Measurements from ENCODE around the gene CD7.

CD7 gene

DNA sequence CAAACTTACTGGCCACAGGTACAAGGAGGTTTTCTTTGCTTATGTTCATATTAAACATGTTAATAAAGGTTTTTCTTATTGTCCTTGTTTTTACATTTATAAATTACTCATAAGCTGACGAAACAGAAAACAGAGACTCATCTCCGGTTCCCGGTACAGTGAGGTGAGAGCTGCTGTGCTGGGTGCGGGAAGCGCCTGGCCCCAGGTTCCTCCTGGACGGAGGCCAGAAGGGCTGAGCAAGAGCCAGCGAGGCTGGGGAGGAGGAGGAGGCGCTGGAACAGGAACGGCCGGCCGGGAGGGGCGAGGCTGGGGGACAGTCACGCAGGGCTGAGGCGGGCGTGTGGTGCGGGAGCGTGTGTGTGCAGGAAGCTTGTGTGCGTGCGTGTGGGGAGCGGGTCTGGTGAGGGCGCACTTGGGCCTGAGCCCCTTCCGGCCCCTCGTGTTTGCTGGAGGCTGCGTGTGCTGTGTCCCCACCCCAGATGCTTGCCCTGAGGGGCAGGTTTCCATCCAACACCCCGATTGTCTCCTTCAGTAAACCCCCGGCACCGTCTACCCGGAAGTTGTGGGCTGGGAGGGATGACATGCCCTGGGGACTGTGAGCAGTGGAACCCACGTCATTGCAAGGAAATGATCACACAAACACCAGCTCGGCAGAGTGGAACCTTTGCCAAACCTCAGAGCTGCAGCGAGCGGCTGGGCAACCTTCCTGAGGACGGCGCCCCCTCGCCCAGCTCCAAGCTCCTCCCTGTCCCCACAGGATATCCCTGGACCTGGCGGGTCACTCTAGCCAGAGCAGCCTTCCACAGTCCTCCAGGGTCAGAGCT is 19.5 kb downstream of the CD7 start:
- peak; percentile 81 for DNase-seq

DNA sequence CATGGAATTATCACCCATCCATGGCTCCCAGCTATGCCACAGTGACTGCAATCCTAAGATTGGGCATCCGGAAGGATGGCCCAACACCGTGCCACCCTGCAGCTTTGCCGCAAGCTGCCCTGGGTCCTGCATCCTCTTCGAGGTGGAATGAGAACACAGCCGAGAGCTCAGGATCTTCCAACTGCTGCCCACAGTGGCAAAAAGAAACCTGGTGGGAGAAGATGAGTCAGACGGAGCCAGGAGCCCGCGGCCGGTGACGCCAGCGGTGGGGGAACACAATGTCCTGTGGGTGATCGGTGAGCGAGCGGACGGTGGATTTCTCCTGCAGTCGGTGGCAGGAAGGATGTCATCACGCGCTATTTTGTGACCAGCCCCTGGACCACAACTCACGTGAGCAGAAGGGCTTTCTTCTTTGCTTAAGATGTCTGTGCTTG is 20.1 kb downstream of the CD7 start:
- DNase-seq, result peak; percentile 70

- no peak for DNase-seq
Measured at GRCh38 chr17:82296511-82297279, 20.7 kb downstream of the CD7 start.

DNA sequence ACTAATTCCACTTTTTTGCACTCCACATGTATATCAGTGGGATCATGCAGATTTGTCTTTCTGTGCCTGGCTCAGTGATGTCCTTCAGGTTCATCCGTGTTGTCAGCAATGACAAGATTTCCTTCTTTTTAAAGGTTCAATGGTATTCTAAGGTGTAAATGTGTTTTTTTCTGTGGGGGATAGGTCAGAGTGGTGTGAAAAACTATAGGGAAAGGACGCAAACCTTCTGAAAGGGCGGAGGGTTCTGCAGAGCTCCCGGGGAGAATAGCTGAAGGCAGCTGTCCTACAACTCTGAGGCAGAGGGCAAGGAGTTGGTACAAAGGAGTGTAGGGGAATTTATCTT is 22.0 kb downstream of the CD7 start:
- DNase-seq, result no peak

GRCh38 chr17:82294064-82294773 is 23.2 kb downstream of the CD7 start:
- no peak for DNase-seq

DNA sequence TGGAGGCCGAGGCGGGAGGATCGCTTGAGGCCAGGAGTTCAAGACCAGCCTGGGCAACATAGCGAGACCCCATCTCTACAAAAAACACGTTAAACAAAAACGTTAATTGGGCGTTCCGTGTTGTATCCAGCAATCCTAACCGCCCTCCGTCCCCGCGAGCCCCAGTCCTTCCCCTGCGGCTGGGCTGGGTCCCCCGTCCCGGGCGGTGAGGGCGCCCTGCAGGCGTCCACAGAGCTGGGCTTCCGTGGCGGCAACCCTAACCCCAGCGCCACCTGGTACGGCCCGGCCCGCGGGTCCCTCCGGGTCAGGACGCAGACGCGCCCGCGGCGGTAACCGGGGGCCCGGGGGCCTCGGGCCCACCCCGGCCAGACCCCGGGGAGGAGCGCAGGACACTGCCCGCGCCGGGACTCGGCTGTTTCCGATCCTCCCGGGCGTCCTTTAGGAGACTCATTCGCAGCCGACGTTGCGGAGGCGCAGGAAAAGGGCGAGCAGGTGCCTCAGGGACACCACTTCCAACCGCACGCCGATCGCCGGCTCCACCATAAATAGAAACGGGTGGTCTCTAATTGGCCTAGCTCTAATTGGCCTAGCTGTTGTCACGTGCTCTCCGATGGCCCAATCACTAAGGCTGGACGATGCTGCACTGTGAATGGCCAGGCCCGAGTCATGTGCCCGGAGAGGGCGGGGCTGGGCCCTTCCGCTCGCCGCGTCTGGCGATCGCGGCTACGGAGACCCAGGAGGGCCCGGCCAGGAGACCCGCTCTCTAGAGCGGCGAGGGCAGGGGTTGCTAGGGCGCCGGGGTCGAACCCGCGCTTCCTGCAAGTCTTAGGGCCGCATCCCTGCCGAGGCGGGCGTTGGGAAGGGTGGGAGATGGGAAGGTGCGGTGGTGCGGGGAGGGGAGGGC is 24.9 kb downstream of the CD7 start:
- DNase-seq, result peak; percentile 86

DNA sequence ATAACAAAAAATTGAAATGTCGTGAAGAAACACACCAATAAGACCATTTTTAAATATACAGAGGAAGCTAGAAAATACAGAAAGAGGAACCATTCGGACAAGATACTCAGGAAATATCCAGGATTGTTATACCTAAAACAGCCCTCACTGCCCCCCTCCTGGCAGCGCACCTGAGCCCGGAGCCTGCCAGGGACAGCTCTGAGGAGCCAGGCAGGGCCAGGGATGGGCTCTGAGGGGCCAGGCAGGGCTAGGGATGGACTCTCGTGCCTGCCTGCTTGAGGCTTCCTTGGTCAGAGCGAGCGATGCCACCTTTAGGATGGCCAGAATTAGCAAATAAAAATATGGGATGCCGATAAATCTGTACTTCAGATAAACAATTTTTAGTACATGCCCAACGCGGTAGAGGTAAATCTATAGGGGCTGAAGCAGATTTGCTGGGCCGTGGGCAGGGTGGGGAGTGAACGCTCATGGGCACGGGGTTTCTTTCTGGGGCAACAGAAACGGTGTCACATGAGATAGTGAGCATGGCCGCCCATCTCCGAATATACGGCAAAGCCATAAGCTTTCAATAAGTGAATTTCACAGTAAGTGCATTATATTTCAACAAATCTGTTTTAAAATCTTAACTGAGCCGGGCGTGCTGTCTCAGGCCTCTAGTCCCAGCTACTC is 25.7 kb downstream of the CD7 start:
- DNase-seq, result no peak

DNA sequence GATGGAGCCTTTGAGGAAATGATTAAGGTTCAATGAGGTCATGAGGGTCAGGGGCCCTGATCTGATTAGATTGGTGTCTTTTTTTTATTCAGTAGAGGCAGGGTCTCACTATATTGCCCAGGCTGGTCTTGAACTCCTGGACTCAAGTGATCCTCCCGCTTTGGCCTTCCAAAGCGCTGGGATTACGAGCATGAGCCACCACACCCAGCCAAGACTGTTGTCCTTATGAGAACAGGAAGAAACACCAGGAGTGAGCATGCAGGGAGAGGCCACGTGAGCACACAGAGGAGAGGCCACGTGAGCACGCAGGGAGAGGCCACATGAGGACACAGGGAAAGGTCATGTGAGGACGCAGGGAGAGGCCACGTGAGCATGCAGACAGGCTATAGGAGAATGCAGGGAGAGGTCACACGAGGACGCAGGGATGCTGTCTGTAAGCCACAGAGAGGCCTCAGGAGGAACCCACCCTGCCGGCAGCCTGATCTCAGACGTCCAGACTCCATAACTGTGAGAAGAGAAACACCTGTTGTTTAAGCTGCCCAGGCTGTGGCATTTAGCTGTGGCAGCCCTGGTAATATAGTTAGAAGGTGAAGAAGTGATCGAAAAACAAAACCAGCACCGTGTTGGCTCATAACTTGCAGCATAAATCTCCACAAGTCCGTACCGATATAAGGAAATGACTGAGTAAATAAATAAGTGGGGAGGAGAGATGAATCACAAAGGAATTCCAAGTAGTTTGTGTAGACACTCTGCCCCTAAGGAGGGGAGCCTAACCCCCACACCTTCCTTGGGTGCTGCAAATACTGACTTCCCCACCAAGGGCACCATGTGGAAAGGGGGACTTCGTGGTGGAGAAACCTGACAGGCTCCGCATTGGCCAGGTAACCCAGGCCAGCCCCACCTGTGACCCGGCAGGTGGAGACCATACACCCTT is 29.3 kb downstream of the CD7 start:
- DNase-seq, result no peak

DNA sequence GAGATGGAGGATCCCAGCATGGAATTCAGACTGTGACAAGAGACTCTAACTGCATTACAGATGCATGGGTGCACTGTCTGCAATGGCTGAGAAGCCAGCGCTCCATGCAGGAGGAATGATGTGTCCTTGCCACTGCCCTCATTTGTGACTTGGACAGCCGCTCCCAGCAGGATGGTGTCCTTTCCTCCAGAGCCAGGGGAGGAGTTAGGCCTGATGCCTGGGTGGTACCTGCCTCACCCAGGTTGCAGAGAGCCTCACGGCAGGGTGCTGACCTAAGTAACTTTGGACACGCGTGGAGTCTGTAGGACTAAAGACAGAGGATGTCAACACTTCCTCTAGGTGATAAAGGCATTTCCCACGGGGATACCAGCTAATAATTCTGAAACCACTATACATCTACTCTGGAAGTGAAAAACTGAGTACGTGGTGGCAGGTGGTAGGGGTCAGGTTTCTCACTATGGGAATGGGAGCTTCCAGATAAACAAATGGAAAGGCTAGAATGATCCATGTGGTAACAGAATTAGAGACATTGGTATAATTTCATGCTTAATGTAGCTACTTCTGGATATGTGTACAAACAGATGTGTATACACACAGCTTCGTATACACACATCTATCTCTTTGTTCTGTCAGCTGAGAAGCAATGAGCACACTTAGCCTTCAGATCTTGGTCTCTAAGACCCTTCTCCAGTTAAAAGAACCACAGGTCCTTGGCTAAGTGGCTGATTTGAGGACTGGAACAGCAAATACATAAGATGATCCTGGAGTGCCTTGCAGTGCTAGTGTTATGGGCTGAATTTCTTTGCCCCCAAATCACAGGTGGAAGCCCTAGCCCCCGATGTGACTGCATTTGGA is 30.2 kb downstream of the CD7 start:
- no peak for DNase-seq

DNA sequence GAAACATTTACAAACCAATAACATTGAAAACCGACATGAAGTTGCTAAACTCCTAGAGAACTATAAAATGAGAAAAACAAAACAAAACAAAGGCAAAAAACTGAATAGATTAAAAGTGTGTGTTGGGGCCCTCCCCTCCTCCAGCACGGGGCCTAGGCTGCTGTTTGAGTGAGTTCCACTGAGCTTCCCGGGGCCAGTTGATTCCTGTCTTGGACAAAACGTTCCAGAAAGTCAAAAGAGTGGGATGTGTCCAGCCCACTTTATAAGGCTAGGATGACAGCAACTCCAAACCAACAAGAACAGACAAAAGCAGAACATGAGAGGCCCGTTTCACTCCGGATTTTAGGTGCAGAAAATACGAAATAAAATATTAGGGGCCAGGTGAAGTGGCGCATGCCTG is 32.3 kb downstream of the CD7 start:
- no peak for DNase-seq

DNA sequence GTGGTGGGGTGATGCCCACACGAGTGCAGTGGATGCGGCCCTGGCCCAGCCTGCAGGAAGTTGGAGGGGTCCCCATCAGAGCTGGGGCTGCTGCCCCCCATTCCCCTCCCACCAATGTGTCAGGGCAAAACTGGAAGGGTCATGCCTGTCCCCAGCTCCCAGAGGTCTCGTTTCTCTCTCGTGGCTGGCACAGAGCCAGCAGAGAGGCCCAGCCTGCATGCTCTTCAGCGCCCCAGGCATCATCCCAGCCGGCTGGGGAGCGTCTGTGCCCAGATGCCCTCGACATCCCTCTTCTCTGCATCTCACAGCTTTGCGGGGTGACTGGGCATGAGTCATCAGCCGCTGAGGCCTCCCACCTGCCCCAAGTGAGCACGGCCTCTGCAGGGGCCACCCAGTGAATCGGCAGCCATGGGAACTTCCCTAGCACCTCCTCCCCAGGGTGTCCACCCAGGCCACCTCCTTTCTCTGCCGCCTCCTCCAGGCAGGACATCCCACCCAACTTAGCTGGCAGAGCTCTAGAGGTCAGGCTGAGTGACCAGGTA is 34.1 kb downstream of the CD7 start:
- peak; percentile 39 for DNase-seq

DNA sequence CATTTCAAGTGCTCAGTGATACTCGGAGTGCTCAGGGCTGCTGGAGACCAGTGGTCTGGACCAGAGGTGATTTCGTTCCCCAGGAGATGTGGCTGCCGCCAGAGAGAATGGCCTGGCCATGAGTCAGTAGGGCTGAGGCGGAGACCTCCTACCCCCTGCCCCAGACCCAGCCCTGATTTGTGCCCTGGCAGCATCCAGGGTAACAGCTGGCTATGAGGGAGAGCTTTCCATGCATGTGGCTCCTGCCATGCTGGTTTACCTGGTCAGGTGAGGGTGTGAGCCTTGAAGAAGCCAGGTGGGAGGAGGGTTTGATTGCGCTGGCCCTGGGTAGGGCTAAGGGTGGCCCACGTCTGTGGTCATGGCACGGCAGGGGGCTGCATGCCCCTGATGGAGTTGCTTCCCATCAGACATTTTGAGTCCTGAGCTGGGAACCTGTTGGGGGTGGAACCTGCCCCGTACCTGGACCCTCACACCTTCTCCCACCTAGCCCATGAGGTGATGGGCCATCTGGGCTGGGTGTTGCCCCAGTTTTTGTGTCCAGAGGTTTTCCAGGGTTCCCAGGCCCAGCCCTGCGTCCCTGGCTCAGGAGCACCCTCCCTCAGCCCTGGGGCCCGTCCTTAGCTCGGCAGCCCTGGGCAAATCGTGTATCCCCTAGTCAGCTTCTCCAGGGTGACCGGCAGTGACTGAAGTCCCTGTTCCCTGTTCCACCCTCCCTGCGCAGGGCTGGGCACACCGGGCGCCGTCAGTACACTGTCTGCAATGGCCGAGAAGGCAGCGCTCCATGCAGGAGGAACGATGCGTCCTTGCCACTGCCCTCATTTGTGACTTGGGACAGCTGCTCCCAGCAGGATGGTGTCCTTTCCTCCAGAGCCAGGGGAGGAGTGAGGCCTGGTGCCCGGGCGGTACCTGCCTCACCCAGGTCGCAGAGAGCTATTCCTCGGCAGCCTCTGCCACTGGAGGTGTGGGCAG is 34.9 kb downstream of the CD7 start:
- no peak for DNase-seq

DNA sequence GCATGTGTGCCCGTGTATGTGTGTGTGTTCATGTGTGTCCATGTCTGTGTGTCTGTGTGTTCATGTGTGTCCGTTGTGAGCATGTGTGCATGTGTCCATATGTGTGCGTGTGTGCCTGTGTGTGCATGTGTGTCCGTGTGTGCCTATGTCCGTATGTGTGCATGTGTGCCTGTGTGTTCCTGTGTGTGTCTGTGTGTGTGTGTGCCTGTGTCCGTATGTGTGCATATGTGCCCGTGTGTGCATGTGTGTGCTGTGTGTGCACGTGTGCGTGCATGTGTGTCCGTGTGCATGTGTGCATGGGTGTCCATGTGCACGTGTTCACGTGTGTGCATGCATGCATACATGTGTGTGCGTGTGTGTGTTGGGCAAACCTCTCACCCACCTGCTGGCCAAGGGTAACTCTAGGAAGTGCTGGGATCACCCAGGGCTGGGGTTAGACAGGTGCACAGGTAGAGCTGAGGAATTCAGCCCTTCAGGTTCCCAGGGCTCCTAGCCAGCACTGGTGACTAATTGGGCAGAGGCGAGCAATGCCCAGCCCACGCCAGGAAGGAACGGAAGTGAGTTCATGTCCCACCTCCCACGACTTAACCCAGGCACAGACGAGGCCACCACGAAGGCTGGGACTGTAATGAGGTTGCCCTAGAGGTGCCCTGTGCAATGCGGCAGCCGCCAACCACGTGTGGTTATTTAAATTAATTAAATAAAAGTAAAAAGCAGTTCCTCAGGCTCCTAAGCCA is 35.7 kb downstream of the CD7 start:
- peak; percentile 49 for DNase-seq

DNA sequence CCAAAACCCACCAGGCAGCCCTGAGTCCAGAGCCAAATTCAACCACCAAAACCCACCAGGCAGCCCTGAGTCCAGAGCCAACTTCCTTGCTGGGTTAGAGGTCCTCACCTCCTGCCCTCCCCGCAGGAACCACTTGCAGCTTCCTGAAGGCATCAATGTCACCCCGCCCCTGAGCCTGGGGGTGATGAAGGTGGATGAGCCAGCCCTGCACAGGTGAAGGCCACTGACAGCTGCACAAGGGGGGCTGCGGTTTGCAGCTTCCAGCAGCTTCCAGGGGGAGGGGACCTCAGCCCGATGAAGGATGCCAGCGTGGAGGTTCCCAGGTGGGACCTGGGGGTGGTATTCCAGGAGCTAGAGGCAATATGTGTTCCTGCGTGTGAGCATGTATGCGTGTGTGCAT is 36.3 kb downstream of the CD7 start:
- no peak for DNase-seq

DNA sequence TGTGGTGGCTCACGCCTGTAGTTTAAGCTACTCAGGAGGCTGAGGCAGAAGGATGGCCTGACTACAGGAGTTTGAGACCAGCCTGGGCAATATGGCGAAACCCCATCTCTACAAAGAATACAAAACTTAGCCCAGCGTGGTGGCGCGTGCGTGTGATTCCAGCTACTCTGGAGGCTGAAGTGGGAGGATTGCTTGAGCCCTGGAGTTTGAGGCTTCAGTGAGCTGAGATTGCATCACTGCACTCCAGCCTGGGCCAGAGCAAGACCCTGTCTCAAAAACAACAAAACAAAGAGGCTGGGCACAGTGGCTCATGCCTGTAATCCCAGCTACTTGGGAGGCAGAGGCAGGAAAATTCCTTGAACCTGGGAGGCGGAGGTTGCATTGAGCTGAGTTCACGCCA is 36.9 kb downstream of the CD7 start:
- DNase-seq, result no peak

DNA sequence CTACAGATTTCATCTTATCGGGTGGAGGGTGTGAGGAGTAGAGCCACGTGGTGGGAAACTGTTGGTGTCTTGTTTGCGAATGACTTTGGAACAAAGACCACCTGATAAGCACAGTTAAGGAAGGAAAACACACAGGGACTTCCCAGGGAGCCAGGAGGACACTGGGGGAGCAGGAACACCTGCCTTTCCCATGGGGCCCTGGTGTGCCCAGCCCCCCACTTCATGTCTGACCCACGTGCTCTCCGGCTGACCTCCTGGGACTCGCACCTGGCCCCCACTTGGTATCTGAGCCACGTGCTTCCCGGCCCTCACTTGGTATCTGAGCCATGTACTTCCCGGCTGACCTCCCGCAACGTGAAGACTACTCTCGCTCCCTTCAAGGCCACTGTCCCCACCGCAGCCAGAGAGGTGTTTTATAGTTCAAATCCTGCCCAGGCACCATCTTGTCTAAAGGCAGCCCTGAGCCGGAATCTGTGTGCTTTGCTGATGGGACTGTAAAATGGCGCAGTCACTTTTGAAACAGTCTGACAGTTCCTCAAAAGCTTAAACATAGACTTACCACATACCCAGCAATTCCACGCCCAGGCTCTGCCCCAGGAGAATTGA is 38.5 kb downstream of the CD7 start:
- no peak for DNase-seq

- no peak for DNase-seq
Measured at GRCh38 chr17:82278308-82278707, 39.1 kb downstream of the CD7 start.

All from stimulated activated CD4-positive, alpha-beta T cell treated with anti-CD3 and anti-CD28 coated beads, Interleukin-12 subunit alpha, Interleukin-12 subunit beta, amount 100 ng/mL, for 4 hours (primary cell).